ENCODE data around the gene ANAPC13.

Gene ANAPC13

GRCh38 chr3:134474956-134475355 is 10.8 kb downstream of the ANAPC13 start:
- no peak for DNase-seq (ENCODE audit: low spot score)
- no peak for TF ChIP-seq CTCF (IDR thresholded peaks at IDR 0.05)
- H3K4me3 ChIP-seq, result no peak overlapping the region
- no peak overlapping the region for H3K27ac ChIP-seq

GRCh38 chr3:134473868-134474546 is 11.8 kb downstream of the ANAPC13 start:
- peak; percentile 66 for TF ChIP-seq CTCF (IDR thresholded peaks at IDR 0.05)
- H3K27ac ChIP-seq, result no peak overlapping the region
- no peak for DNase-seq (ENCODE audit: low spot score)
- no peak overlapping the region for H3K4me3 ChIP-seq

- DNase-seq (ENCODE audit: low spot score), result no peak
- Histone ChIP-seq H3K27ac (no peak overlapping the region), H3K4me3 (no peak overlapping the region)
- no peak for TF ChIP-seq CTCF (IDR thresholded peaks at IDR 0.05)
Measured at GRCh38 chr3:134472831-134473230, 13.0 kb downstream of the ANAPC13 start.

GRCh38 chr3:134471521-134472193 is 14.1 kb downstream of the ANAPC13 start:
- no peak overlapping the region for H3K4me3 ChIP-seq
- no peak overlapping the region for H3K27ac ChIP-seq
- DNase-seq (ENCODE audit: low spot score), result no peak
- TF ChIP-seq CTCF (IDR thresholded peaks at IDR 0.05), result no peak

GRCh38 chr3:134468519-134468918 is 17.3 kb downstream of the ANAPC13 start:
- TF ChIP-seq CTCF (IDR thresholded peaks at IDR 0.05), result no peak
- DNase-seq (ENCODE audit: low spot score), result no peak

GRCh38 chr3:134466331-134466730 is 19.5 kb downstream of the ANAPC13 start:
- no peak for TF ChIP-seq CTCF (IDR thresholded peaks at IDR 0.05)
- DNase-seq (ENCODE audit: low spot score), result no peak
- Histone ChIP-seq H3K4me3 (no peak overlapping the region), H3K27ac (peak overlapping the region in 1 of 2 donors; percentile 64)

More at GRCh38 chr3:134468519-134468918, 17.3 kb downstream of the ANAPC13 start:
- Histone ChIP-seq H3K27ac (no peak overlapping the region), H3K4me3 (no peak overlapping the region)
